Thyroid gland (tissue), 4 donors: ENCODE data around the gene KLHL25.

Source experiments
- POLR2A ChIP-seq, 2 donors: fragments of 450-650 bp; IDR thresholded peaks; one replicate each; pipeline ENCODE4 v1.6.1; 2017; ENCODE audit warnings: antibody characterized with exemption in 2 of 2, mild to moderate bottlenecking in 2 of 2, moderate library complexity in 1 of 2
- TF ChIP-seq, protein P1 (sequence below), 6 experiments: fragments of 200-600 bp in 3 of 6; fragments of 450-650 bp in 3 of 6; sonication (generic) in 3 of 6; IDR thresholded peaks; one replicate each; pipeline ENCODE4 v1.5.1; 2016 to 2019; ENCODE audit warnings: antibody characterized with exemption in 6 of 6, mild to moderate bottlenecking in 2 of 6, inconsistent platforms in 1 of 6, moderate library complexity in 1 of 6

DNA sequence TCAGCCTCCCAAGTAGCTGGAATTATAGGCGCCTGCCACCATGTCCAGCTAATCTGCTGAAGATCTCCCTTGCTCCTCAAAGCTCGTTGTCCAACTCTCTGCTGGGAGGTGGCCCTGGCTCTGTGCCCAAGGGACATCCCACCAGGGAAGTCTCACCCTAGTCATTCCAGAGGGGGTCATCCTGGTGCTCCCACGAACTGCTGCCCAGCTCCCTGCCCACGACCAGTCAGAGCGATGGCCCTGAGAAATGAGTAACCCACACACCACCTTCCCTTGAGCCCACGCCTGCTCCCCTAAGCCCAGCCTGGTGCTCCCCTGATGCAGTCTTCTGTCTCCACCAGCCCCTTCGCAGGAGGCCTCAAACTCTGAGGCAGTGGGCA lies 5.2 kb downstream of the KLHL25 start:
- TF ChIP-seq, protein P1, sequence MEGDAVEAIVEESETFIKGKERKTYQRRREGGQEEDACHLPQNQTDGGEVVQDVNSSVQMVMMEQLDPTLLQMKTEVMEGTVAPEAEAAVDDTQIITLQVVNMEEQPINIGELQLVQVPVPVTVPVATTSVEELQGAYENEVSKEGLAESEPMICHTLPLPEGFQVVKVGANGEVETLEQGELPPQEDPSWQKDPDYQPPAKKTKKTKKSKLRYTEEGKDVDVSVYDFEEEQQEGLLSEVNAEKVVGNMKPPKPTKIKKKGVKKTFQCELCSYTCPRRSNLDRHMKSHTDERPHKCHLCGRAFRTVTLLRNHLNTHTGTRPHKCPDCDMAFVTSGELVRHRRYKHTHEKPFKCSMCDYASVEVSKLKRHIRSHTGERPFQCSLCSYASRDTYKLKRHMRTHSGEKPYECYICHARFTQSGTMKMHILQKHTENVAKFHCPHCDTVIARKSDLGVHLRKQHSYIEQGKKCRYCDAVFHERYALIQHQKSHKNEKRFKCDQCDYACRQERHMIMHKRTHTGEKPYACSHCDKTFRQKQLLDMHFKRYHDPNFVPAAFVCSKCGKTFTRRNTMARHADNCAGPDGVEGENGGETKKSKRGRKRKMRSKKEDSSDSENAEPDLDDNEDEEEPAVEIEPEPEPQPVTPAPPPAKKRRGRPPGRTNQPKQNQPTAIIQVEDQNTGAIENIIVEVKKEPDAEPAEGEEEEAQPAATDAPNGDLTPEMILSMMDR (IDR thresholded peaks at IDR 0.05) = no peak
- no peak for TF ChIP-seq POLR2A (IDR thresholded peaks at IDR 0.05)
